H1 (cell line): ENCODE results near the gene CEP128. TPM values are rescaled to one million over a fixed set of nuclear protein-coding genes. Genes with fewer than 3 reads are reported as not detected.

Experiments
- CTCF ChIA-PET: fragments of 300-600 bp; sonication (Branson Sonifier 250); formaldehyde crosslinking; loops from one replicate; lab custom pipeline; 2021; ENCODE audit not compliant: partially characterized antibody; lab: Charles Lee
- POLR2A ChIA-PET: fragments of 300-600 bp; sonication (Branson Sonifier 250); formaldehyde crosslinking; loops from one replicate; lab custom pipeline; 2021; ENCODE audit warnings: inconsistent platforms; ENCODE audit not compliant: partially characterized antibody; lab: Charles Lee
- DNase-seq, 2 experiments: peaks; one replicate each; pipeline versions ENCODE4 v3.0.0 to v3.0.0-alpha.2; 2010 to 2022; ENCODE audit warnings: low spot score in 2 of 2, low read depth in 1 of 2, mixed read lengths in 1 of 2
- FAIRE-seq: peaks from 2 replicates; lab custom pipeline; 2011; peaks lifted over from hg19 to GRCh38; lab: Jason Lieb, UNC
- H2AFZ ChIP-seq: 2 replicates; pipeline ENCODE4 v1.8.1; 2012; ENCODE audit warnings: low read length, inconsistent platforms
- H2AK5ac ChIP-seq: 2 replicates; pipeline ENCODE4 v1.6.1; 2013; ENCODE audit warnings: low read depth, low read length
- H2BK120ac ChIP-seq: replicated peaks from 2 replicates; pipeline ENCODE3; 2013; ENCODE audit warnings: low read depth, low read length, inconsistent platforms
- H2BK12ac ChIP-seq: 2 replicates; pipeline ENCODE4 v1.6.1; 2013; ENCODE audit warnings: low read depth, low read length
- H2BK15ac ChIP-seq: 2 replicates; pipeline ENCODE4 v1.6.1; 2013; ENCODE audit warnings: low read length
- H2BK20ac ChIP-seq: 2 replicates; pipeline ENCODE4 v1.6.1; 2013; ENCODE audit warnings: low read length
- H2BK5ac ChIP-seq: 2 replicates; pipeline ENCODE4 v1.6.1; 2013; ENCODE audit warnings: low read depth, low read length
- H3K14ac ChIP-seq: 2 replicates; pipeline ENCODE4 v1.6.1; 2013; ENCODE audit warnings: inconsistent platforms; ENCODE audit not compliant: insufficient read length
- H3K18ac ChIP-seq: 2 replicates; pipeline ENCODE4 v1.6.1; 2013; ENCODE audit warnings: low read length; ENCODE audit errors: extremely low read depth
- H3K23ac ChIP-seq: 2 replicates; pipeline ENCODE4 v1.6.1; 2013; ENCODE audit warnings: inconsistent platforms; ENCODE audit not compliant: insufficient read length
- H3K23me2 ChIP-seq: 2 replicates; pipeline ENCODE4 v1.6.1; 2013; ENCODE audit warnings: low read depth, low read length
- H3K27ac ChIP-seq: 2 replicates; pipeline ENCODE4 v1.6.1; 2011; ENCODE audit warnings: low read depth, low read length, inconsistent platforms
- H3K27me3 ChIP-seq, 4 experiments: replicated peaks in 1 of 4; 1 replicate in 1 of 4; 2 replicates in 3 of 4; pipeline versions ENCODE4 v1.6.1 to v1.8.1; 2011 to 2013; ENCODE audit warnings: low read length in 3 of 4, mild to moderate bottlenecking in 3 of 4, inconsistent platforms in 2 of 4, mixed read lengths in 2 of 4, moderate library complexity in 1 of 4; ENCODE audit not compliant: control insufficient read depth in 3 of 4, insufficient read depth in 3 of 4; ENCODE audit errors: extremely low read depth in 1 of 4
- H3K36me3 ChIP-seq, 4 experiments: 2 replicates each; pipeline versions ENCODE4 v1.6.1 to v1.8.1; 2011 to 2013; ENCODE audit warnings: mild to moderate bottlenecking in 4 of 4, low read length in 3 of 4, moderate library complexity in 2 of 4, control low read depth in 1 of 4, inconsistent platforms in 1 of 4; ENCODE audit not compliant: insufficient read depth in 4 of 4, control insufficient read depth in 2 of 4
- H3K4ac ChIP-seq: replicated peaks from 2 replicates; pipeline ENCODE3; 2013; ENCODE audit warnings: low read length, low read depth, mixed read lengths, inconsistent platforms; ENCODE audit not compliant: insufficient read length
- H3K4me1 ChIP-seq, 4 experiments: replicated peaks in 1 of 4; 1 replicate in 1 of 4; 2 replicates in 3 of 4; pipeline versions ENCODE4 v1.6.1 to v1.8.1; 2011 to 2013; ENCODE audit warnings: low read length in 3 of 4, inconsistent platforms in 2 of 4, mixed read lengths in 1 of 4; ENCODE audit not compliant: insufficient read depth in 4 of 4, control insufficient read depth in 3 of 4
- H3K4me2 ChIP-seq, 2 experiments: 2 replicates each; pipeline versions ENCODE4 v1.6.1 to v1.8.1; 2011 to 2013; ENCODE audit warnings: low read depth in 2 of 2, low read length in 2 of 2, control low read depth in 1 of 2, inconsistent platforms in 1 of 2, mild to moderate bottlenecking in 1 of 2; ENCODE audit not compliant: insufficient read depth in 1 of 2
- H3K4me3 ChIP-seq, 4 experiments: fragments of 200-600, 300-600 bp in 1 of 4; sonication (generic), shearing (Covaris generic), sonication (Bioruptor Twin) in 1 of 4; 2 replicates each; pipeline versions ENCODE4 v1.5.1 to v1.8.1; 2011 to 2016; ENCODE audit warnings: low read length in 4 of 4, low read depth in 3 of 4, control low read depth in 2 of 4, inconsistent platforms in 2 of 4, mild to moderate bottlenecking in 2 of 4, mixed read lengths in 1 of 4, moderate library complexity in 1 of 4; ENCODE audit not compliant: insufficient read depth in 2 of 4; ENCODE audit errors: extremely low read depth in 1 of 4
- H3K56ac ChIP-seq: replicated peaks from 2 replicates; pipeline ENCODE3; 2013; ENCODE audit warnings: low read depth, mild to moderate bottlenecking, mixed read lengths, low read length, inconsistent platforms; ENCODE audit not compliant: insufficient read length
- H3K79me1 ChIP-seq: 2 replicates; pipeline ENCODE4 v1.6.1; 2013; ENCODE audit warnings: low read depth, low read length, control low read depth
- H3K79me2 ChIP-seq, 2 experiments: 2 replicates each; pipeline versions ENCODE4 v1.6.1 to v1.8.1; 2012 to 2013; ENCODE audit warnings: low read length in 2 of 2, mild to moderate bottlenecking in 2 of 2, inconsistent platforms in 1 of 2; ENCODE audit not compliant: insufficient read depth in 2 of 2, control insufficient read depth in 1 of 2
- H3K9ac ChIP-seq, 4 experiments: replicated peaks in 1 of 4; 1 replicate in 1 of 4; 2 replicates in 3 of 4; pipeline versions ENCODE4 v1.6.1 to v1.8.1; 2011 to 2013; ENCODE audit warnings: low read depth in 3 of 4, low read length in 3 of 4, control low read depth in 2 of 4, mild to moderate bottlenecking in 2 of 4, moderate library complexity in 2 of 4, inconsistent platforms in 1 of 4; ENCODE audit errors: extremely low read depth in 1 of 4
- H3K9me3 ChIP-seq, 2 experiments: 2 replicates each; pipeline versions ENCODE4 v1.6.1 to v1.8.1; 2012 to 2013; ENCODE audit warnings: mild to moderate bottlenecking in 2 of 2, moderate library complexity in 2 of 2, control low read depth in 1 of 2, inconsistent platforms in 1 of 2, low read depth in 1 of 2, low read length in 1 of 2, mixed read lengths in 1 of 2; ENCODE audit not compliant: insufficient read depth in 2 of 2
- H4K20me1 ChIP-seq, 2 experiments: replicated peaks in 1 of 2; 2 replicates each; pipeline versions ENCODE3 to v1.8.1; 2011 to 2013; ENCODE audit warnings: inconsistent platforms in 2 of 2, low read length in 2 of 2, mild to moderate bottlenecking in 1 of 2; ENCODE audit not compliant: insufficient read depth in 2 of 2, control insufficient read depth in 1 of 2
- H4K5ac ChIP-seq: 2 replicates; pipeline ENCODE4 v1.6.1; 2013; ENCODE audit warnings: low read length, low read depth, mixed read lengths, inconsistent platforms; ENCODE audit not compliant: insufficient read length
- H4K8ac ChIP-seq: 2 replicates; pipeline ENCODE4 v1.8.0; 2013; ENCODE audit warnings: mild to moderate bottlenecking, moderate library complexity, low read length, inconsistent platforms; ENCODE audit not compliant: insufficient read depth; ENCODE audit errors: extremely low read depth
- H4K91ac ChIP-seq: replicated peaks from 2 replicates; pipeline ENCODE3; 2013; ENCODE audit warnings: low read length, mixed read lengths, inconsistent platforms; ENCODE audit not compliant: insufficient read length
- BRCA1 ChIP-seq: IDR thresholded peaks from 2 replicates; pipeline ENCODE4 v1.6.1; 2012; ENCODE audit warnings: low read depth, low read length, improper control_type of control experiment
- CBX8 ChIP-seq: fragments of 300-800, 300-1000 bp; sonication (generic); IDR thresholded peaks from 2 replicates; pipeline ENCODE4 v1.7.1; 2016; ENCODE audit warnings: low read depth, low read length, borderline replicate concordance
- GTF2F1 ChIP-seq: IDR thresholded peaks from 2 replicates; pipeline ENCODE4 v1.6.1; 2012; ENCODE audit warnings: low read depth, low read length, improper control_type of control experiment, borderline replicate concordance
- JUND ChIP-seq: IDR thresholded peaks from 2 replicates; pipeline ENCODE4 v1.6.1; 2011; ENCODE audit warnings: mild to moderate bottlenecking, improper control_type of control experiment, low read length
- MAFK ChIP-seq: IDR thresholded peaks from 2 replicates; pipeline ENCODE4 v1.6.1; 2012; ENCODE audit warnings: low read depth, mild to moderate bottlenecking, improper control_type of control experiment, low read length
- SIX5 ChIP-seq: IDR thresholded peaks from 2 replicates; pipeline ENCODE4 v1.6.1; 2011; ENCODE audit warnings: mild to moderate bottlenecking, low read depth, low read length
- TAF7 ChIP-seq: optimal IDR thresholded peaks from 2 replicates; pipeline ENCODE3; 2011; ENCODE audit warnings: low read depth, mild to moderate bottlenecking, inconsistent platforms, low read length, moderate library complexity, borderline replicate concordance
- WGBS, 2 experiments: shearing (Covaris generic) in 1 of 2; methylation state at CpG; one replicate each; pipeline versions ENCODE4 v1.1.6 to v1.1.7; 2013 to 2015; ENCODE audit warnings: low lambda C conversion rate in 2 of 2, mixed read lengths in 2 of 2, inconsistent platforms in 1 of 2, low coverage in 1 of 2, missing lambda C conversion rate in 1 of 2; ENCODE audit not compliant: insufficient replicate concordance in 2 of 2, insufficient coverage in 1 of 2, insufficient read length in 1 of 2; ENCODE audit errors: extremely low coverage in 1 of 2, missing lambda C conversion rate in 1 of 2; 5-methylcytosine and 5-hydroxymethylcytosine counted together
- polyA plus RNA-seq, 7 experiments: library from polyadenylated mRNA; depleted of rRNA in 3 of 7; stranded (reverse) in 5 of 7; unstranded in 2 of 7; fragments of >200 nt in 5 of 7; fragments of 200-250 nt in 2 of 7; gene quantifications; 1 replicate in 5 of 7; 2 replicates in 1 of 7; 4 replicates in 1 of 7; pipeline versions ENCODE4 v1.2.1 to v1.2.3, GENCODE V29; 2011 to 2013; ENCODE audit warnings: missing spikeins in 2 of 7, mixed read lengths in 2 of 7
- total RNA-seq: library from RNA; stranded (reverse); fragmentation: NEBNext Ultra II Directional; extraction: Animal tissue kit (Norgen Biotek cat#: 25700); gene quantifications from 2 replicates; pipeline ENCODE4 v1.2.1, GENCODE V29; 2021

CEP128 gene
- total and polyA plus RNA-seq, 2 of the 8 experiments (the other 6 are each of a cell fraction or from before 2014, with no cell fraction given), result 1.9 to 17.0 TPM

DNA sequence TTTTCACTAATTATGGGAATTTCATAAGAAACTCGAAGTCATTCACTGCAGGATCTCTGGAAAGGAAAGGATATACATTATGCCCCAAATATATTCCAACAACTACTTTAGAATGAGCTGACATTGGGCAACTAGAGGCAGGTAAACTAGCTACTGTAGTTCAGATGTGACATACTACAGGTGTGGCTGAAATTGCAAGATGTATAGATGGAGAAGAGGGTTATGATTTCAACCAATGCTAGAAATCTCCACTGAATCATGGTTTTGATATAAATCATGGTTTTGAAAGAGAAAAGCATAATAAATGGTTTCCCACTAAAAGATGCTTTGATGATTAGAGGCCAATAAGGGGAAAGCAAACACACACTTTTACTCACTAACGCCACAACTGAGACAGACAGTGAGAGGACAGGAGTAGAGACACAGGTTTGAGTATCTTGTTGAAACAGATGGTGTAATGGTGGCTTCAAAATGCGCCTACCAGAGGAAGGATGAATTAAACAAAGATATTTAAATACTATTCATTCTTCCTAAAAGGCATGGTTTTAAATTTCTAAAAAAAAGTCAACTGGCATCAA, 434.2 kb downstream of the CEP128 start:
- Histone ChIP-seq H3K27ac (no peak overlapping the region), H3K23me2 (no peaks in the 10 kb centered on the region), H3K9me3 (no peaks in the 10 kb centered on the region), H3K4me2 (no peak overlapping the region), H3K23ac (no peak overlapping the region), H3K79me2 (no peaks in the 10 kb centered on the region), H3K14ac (no peak overlapping the region), H2BK5ac (no peak overlapping the region), H3K18ac (no peak overlapping the region), H2BK12ac (no peak overlapping the region), H4K8ac (no peak overlapping the region), H3K9ac (no peak overlapping the region), H3K36me3 (no peaks in the 10 kb centered on the region), H3K4me1 (no peaks in the 10 kb centered on the region), H3K27me3 (no peaks in the 10 kb centered on the region), H2BK120ac (no peak overlapping the region), H2BK20ac (no peak overlapping the region), H2BK15ac (no peak overlapping the region), H4K5ac (no peak overlapping the region), H3K56ac (no peak overlapping the region), H2AFZ (no peak overlapping the region), H3K4me3 (no peak overlapping the region), H4K20me1 (no peaks in the 10 kb centered on the region), H4K91ac (no peak overlapping the region), H2AK5ac (no peak overlapping the region), H3K4ac (no peak overlapping the region), H3K79me1 (no peaks in the 10 kb centered on the region)
- TF ChIP-seq TAF7 (no peak), JUND (no peak), SIX5 (no peak), BRCA1 (no peak), CBX8 (no peak), GTF2F1 (no peak), MAFK (no peak)
- FAIRE-seq (no peak), DNase-seq (no peak)
- POLR2A ChIA-PET, result no interaction called here
- CTCF ChIA-PET, result no interaction called here
- WGBS, 2 experiments, result 92% methylated on average over 3 of the region's 3 CpGs; no CpG with 5 or more reads in 1 of the 2 experiments
